OCI-LY7 (cell line): ENCODE results near the gene AASDHPPT. TPM values are rescaled to one million over a fixed set of nuclear protein-coding genes. Genes with fewer than 3 reads are reported as not detected.

Source experiments
- BruUV-seq: library from RNA; stranded (reverse); fragments of 400-500 nt; replicated peaks from 2 replicates; lab custom pipeline; 2021; lab: Mats Ljungman, UMichigan
- CTCF ChIA-PET: fragments of 300-600 bp; sonication (Branson Sonifier 250); formaldehyde crosslinking; loops from one replicate; lab custom pipeline; 2022; ENCODE audit warnings: antibody characterized with exemption; ENCODE audit not compliant: unreplicated experiment; lab: Charles Lee
- POLR2A ChIA-PET: fragments of 300-600 bp; sonication (Branson Sonifier 250); formaldehyde crosslinking; loops from one replicate; lab custom pipeline; 2022; ENCODE audit warnings: antibody characterized with exemption; lab: Charles Lee
- DNase-seq: peaks from one replicate; pipeline ENCODE4 v3.0.0-alpha.2; 2015; ENCODE audit warnings: low spot score
- H2AFZ ChIP-seq: fragments of 200-600 bp; sonication (generic), shearing (Covaris generic); 2 replicates; pipeline ENCODE4 v1.6.1; 2014; ENCODE audit warnings: mild to moderate bottlenecking, antibody characterized with exemption, low read length, moderate library complexity
- H3K27ac ChIP-seq: fragments of 200-600 bp; sonication (generic); 2 replicates; pipeline ENCODE4 v1.5.1; 2014; ENCODE audit warnings: mixed run types, low read depth, mild to moderate bottlenecking, moderate library complexity, low read length, inconsistent platforms; ENCODE audit not compliant: poor library complexity, severe bottlenecking
- H3K36me3 ChIP-seq: fragments of 200-600 bp; sonication (generic); 2 replicates; pipeline ENCODE4 v1.6.1; 2014; ENCODE audit warnings: mild to moderate bottlenecking, antibody characterized with exemption, low read length, moderate library complexity, mixed read lengths; ENCODE audit not compliant: insufficient read depth
- H3K4me1 ChIP-seq: fragments of 200-600 bp; sonication (generic); 2 replicates; pipeline ENCODE4 v1.5.1; 2014; ENCODE audit warnings: mild to moderate bottlenecking, low read length; ENCODE audit not compliant: insufficient read depth, poor library complexity, severe bottlenecking
- H3K4me2 ChIP-seq: fragments of 200-600 bp; sonication (generic); 2 replicates; pipeline ENCODE4 v1.6.1; 2014; ENCODE audit warnings: mild to moderate bottlenecking, low read length
- H3K4me3 ChIP-seq: fragments of 200-600 bp; sonication (generic); 2 replicates; pipeline ENCODE4 v1.5.1; 2014; ENCODE audit warnings: mild to moderate bottlenecking, low read depth, low read length; ENCODE audit not compliant: poor library complexity, severe bottlenecking
- H3K79me2 ChIP-seq: fragments of 200-600 bp; sonication (generic); 2 replicates; pipeline ENCODE4 v1.6.1; 2016; ENCODE audit warnings: low read depth, mild to moderate bottlenecking, low read length, moderate library complexity, mixed read lengths; ENCODE audit not compliant: insufficient read depth
- H3K9me2 ChIP-seq: fragments of 200-600 bp; sonication (generic); 2 replicates; pipeline ENCODE4 v1.6.1; 2016; ENCODE audit warnings: mild to moderate bottlenecking, low read length, mixed read lengths; ENCODE audit not compliant: insufficient read depth
- H3K9me3 ChIP-seq: fragments of 200-600 bp; sonication (generic); 2 replicates; pipeline ENCODE4 v1.6.1; 2014; ENCODE audit warnings: mild to moderate bottlenecking, mixed run types, low read length, mixed read lengths
- H4K20me1 ChIP-seq: fragments of 200-600 bp; sonication (generic); 2 replicates; pipeline ENCODE4 v1.6.1; 2014; ENCODE audit warnings: mild to moderate bottlenecking, antibody characterized with exemption, low read length, moderate library complexity, mixed read lengths; ENCODE audit not compliant: insufficient read depth
- EZH2phosphoT487 ChIP-seq: fragments of 200-600 bp; sonication (generic); IDR thresholded peaks from 2 replicates; pipeline ENCODE4 v1.6.1; 2018; ENCODE audit warnings: low read depth, borderline replicate concordance, mild to moderate bottlenecking, mixed run types, antibody characterized with exemption, low read length, moderate library complexity, mixed read lengths
- intact Hi-C: fragments of 100-400 bp; cut with micrococcal nuclease; formaldehyde crosslinking; loops from one replicate; pipeline ENCODE4 v1.10.0; 2022; ENCODE audit not compliant: unreplicated experiment
- total RNA-seq, 2 experiments: library from RNA; depleted of rRNA in 1 of 2; stranded (reverse); fragments of >200 nt in 1 of 2; shearing (Covaris generic) in 1 of 2; gene quantifications; 2 replicates each; pipeline ENCODE4 v1.2.3, GENCODE V29; 2014 to 2022
- TF ChIP-seq, protein P1 (sequence below): fragments of 200-600 bp; sonication (generic); conservative IDR thresholded peaks from 2 replicates; pipeline ENCODE4 v1.5.1; 2014; ENCODE audit warnings: mild to moderate bottlenecking, antibody characterized with exemption, low read length, moderate library complexity, mixed read lengths

Gene AASDHPPT
- total RNA-seq, 2 experiments from 2014 or later, result 49.5 to 51.1 TPM

DNA sequence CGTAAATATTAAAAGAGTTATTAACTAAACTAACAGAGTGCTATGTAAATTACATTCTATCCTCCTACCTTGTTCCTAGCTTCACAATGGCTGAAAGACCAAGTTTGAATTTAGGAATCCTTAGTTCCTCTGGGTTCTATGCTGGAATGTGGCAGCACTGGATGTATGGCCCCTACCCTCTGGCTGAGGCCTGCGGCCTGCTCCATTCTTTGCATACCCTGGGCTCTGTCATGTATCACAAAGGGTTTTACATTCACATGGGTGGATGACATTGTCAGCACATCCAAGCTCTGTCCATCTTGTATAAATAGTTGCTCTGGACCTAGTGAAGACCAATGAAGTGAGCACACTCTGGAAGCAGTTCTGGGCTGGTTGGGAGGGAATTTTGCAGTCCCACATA, 54.5 kb downstream of the AASDHPPT start:
- Histone ChIP-seq H3K4me3 (no peak overlapping the region), H4K20me1 (no peaks in the 10 kb centered on the region), H2AFZ (no peak overlapping the region), H3K27ac (no peak overlapping the region), H3K4me1 (no peaks in the 10 kb centered on the region), H3K4me2 (no peak overlapping the region), H3K9me2 (no peaks in the 10 kb centered on the region), H3K9me3 (no peaks in the 10 kb centered on the region), H3K79me2 (no peaks in the 10 kb centered on the region), H3K36me3 (no peaks in the 10 kb centered on the region)
- CTCF ChIA-PET, result no interaction called here
- no peak for DNase-seq
- no TSS peak for BruUV-seq
- POLR2A ChIA-PET, result no interaction called here
- TF ChIP-seq, protein P1, sequence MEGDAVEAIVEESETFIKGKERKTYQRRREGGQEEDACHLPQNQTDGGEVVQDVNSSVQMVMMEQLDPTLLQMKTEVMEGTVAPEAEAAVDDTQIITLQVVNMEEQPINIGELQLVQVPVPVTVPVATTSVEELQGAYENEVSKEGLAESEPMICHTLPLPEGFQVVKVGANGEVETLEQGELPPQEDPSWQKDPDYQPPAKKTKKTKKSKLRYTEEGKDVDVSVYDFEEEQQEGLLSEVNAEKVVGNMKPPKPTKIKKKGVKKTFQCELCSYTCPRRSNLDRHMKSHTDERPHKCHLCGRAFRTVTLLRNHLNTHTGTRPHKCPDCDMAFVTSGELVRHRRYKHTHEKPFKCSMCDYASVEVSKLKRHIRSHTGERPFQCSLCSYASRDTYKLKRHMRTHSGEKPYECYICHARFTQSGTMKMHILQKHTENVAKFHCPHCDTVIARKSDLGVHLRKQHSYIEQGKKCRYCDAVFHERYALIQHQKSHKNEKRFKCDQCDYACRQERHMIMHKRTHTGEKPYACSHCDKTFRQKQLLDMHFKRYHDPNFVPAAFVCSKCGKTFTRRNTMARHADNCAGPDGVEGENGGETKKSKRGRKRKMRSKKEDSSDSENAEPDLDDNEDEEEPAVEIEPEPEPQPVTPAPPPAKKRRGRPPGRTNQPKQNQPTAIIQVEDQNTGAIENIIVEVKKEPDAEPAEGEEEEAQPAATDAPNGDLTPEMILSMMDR, result no peak
- TF ChIP-seq EZH2phosphoT487, result no peak
- intact Hi-C loops, result no loop called here

DNA sequence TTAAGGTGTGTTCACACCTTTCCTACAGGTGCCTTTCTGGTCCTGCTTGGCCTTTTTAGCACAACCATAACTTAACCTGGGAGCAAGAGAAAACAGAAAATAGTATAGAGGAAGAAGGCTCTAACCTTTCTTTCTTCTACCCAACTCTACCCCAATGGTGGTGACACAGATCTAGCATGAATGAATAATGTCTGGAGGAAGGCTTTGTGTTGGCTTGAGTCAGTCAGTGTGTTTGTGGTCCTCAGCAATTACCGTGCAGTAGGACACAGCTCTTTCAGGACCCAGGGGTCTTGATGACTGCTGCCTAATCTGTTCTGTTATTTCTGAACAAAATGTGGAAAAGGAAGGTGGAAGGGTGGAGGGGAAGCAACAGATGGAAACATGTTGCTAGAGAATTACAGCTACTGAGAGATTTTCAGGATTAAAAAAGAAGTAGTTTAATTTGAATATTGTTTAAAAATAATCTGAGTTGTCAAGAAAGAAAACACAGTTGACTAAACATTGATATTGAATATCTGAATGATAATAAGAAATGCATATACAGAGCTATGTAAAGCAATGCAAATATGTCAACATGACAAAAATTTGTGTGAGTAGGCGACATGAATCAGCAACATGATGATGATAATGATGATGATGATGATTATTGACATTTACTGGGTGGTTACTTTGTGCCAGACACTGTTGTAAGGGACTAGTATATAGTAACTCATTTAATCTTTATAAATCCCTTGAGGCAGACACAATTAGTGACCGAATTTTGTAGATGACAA, 55.3 kb downstream of the AASDHPPT start:
- BruUV-seq, result no TSS peak
- intact Hi-C loops, result no loop called here
- no peak for DNase-seq
- ChIA-PET POLR2A (interaction anchor here (0.6 kb wide), 1 partner anchor 59 kb away, joined by 3 read pairs; no protein-coding TSS in a partner anchor), CTCF (no interaction called here)
- Histone ChIP-seq H3K4me2 (no peak overlapping the region), H3K9me3 (no peaks in the 10 kb centered on the region), H3K36me3 (no peaks in the 10 kb centered on the region), H4K20me1 (no peaks in the 10 kb centered on the region), H3K4me1 (no peaks in the 10 kb centered on the region), H2AFZ (no peak overlapping the region), H3K27ac (no peak overlapping the region), H3K4me3 (no peak overlapping the region), H3K79me2 (no peaks in the 10 kb centered on the region), H3K9me2 (no peaks in the 10 kb centered on the region)
- TF ChIP-seq EZH2phosphoT487, result no peak
- TF ChIP-seq, protein P1, result no peak

- no peaks in the 10 kb centered on the region for H3K79me2 ChIP-seq
- no peaks in the 10 kb centered on the region for H4K20me1 ChIP-seq
- H3K9me2 ChIP-seq, result no peaks in the 10 kb centered on the region
- no peak overlapping the region for H2AFZ ChIP-seq
- ChIA-PET POLR2A (interaction anchor here (0.6 kb wide), 1 partner anchor 59 kb away, joined by 3 read pairs; no protein-coding TSS in a partner anchor), CTCF (no interaction called here)
- no peak overlapping the region for H3K4me3 ChIP-seq
- TF ChIP-seq EZH2phosphoT487, result no peak
- TF ChIP-seq, protein P1, result peak; percentile 66
- H3K9me3 ChIP-seq, result no peaks in the 10 kb centered on the region
- no TSS peak for BruUV-seq
- no peak overlapping the region for H3K27ac ChIP-seq
- H3K4me1 ChIP-seq, result no peaks in the 10 kb centered on the region
- intact Hi-C loops, result no loop called here
- DNase-seq, result peak; percentile 5
- no peaks in the 10 kb centered on the region for H3K36me3 ChIP-seq
- H3K4me2 ChIP-seq, result no peak overlapping the region
These were observed 56.1 kb downstream of the AASDHPPT start for GRCh38 chr11:106133529-106133928.
